Body of pancreas (tissue), 4 donors: ENCODE data around the gene RAVER1.

Source experiments
- POLR2A ChIP-seq, 3 donors: fragments of 450-650 bp; IDR thresholded peaks; one replicate each; pipeline ENCODE4 v1.6.1; 2016; ENCODE audit warnings: antibody characterized with exemption in 3 of 3, mild to moderate bottlenecking in 2 of 3
- TF ChIP-seq, protein P1 (sequence below), 7 experiments: fragments of 450-650 bp in 4 of 7; fragments of 200-600 bp in 3 of 7; sonication (generic) in 3 of 7; IDR thresholded peaks; one replicate each; pipeline ENCODE4 v1.5.1; 2016 to 2019; ENCODE audit warnings: antibody characterized with exemption in 7 of 7

DNA sequence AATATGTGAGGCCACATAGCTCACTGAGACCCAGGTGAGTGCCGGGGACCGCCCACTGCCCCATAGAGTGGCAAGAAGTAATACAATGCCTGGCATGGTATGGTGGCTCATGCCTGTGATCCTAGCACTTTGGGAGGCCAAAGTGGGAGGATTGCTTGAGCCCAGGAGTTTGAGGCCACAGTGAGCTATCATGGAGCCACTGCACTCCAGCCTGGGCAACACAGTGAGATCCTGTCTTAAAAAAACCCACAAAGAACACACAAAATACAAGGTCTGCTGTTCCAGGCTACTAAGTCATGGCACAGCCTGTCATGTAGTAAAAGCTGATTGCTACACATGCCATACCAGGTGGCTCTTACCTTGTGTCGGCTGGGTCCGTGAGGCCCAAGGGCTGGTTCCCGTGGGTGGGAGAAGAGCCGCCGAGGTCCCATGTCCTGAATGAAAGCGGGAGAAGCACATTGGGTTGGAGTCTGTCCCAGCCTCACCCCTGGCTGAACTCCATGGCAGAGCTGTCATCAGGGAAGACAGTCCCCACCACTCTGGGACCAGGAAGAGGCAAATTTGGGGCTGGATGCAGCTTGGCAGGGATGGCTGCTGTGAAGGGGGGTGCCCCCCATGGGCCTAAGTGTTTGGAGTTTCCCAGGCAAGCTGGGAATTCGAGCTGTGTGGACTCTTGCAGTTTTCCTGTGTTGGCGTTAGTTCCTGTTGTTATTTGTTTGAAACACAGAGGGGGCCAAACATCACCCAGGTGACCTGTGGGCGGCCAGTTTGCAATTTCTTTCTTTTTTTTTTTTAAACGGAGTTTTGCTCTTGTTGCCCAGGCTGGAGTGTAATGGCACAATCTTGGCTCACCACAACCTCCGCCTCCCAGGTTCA lies 14.3 kb downstream of the RAVER1 start:
- TF ChIP-seq, protein P1, sequence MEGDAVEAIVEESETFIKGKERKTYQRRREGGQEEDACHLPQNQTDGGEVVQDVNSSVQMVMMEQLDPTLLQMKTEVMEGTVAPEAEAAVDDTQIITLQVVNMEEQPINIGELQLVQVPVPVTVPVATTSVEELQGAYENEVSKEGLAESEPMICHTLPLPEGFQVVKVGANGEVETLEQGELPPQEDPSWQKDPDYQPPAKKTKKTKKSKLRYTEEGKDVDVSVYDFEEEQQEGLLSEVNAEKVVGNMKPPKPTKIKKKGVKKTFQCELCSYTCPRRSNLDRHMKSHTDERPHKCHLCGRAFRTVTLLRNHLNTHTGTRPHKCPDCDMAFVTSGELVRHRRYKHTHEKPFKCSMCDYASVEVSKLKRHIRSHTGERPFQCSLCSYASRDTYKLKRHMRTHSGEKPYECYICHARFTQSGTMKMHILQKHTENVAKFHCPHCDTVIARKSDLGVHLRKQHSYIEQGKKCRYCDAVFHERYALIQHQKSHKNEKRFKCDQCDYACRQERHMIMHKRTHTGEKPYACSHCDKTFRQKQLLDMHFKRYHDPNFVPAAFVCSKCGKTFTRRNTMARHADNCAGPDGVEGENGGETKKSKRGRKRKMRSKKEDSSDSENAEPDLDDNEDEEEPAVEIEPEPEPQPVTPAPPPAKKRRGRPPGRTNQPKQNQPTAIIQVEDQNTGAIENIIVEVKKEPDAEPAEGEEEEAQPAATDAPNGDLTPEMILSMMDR (IDR thresholded peaks at IDR 0.05): no peak
- TF ChIP-seq POLR2A (IDR thresholded peaks at IDR 0.05): no peak
